Mesendoderm (in vitro differentiated cells): ENCODE measurements around the gene CCK.

Experiments used
- DNase-seq: peaks from one replicate; pipeline ENCODE4 v3.0.0; 2013
- H2AK5ac ChIP-seq: 2 replicates; pipeline ENCODE4 v1.6.1; 2013; ENCODE audit warnings: low read length, inconsistent platforms
- H2BK120ac ChIP-seq: 2 replicates; pipeline ENCODE4 v1.6.1; 2013; ENCODE audit warnings: low read depth, mild to moderate bottlenecking, low read length, moderate library complexity, mixed read lengths
- H2BK15ac ChIP-seq: replicated peaks from 2 replicates; pipeline ENCODE4 v1.6.1; 2013; ENCODE audit warnings: low read depth, mild to moderate bottlenecking, moderate library complexity
- H2BK5ac ChIP-seq: 2 replicates; pipeline ENCODE4 v1.6.1; 2013; ENCODE audit warnings: low read length, inconsistent platforms
- H3K18ac ChIP-seq: 2 replicates; pipeline ENCODE4 v1.6.1; 2013; ENCODE audit warnings: mild to moderate bottlenecking, low read length, mixed read lengths
- H3K23ac ChIP-seq: one replicate; pipeline ENCODE4 v1.6.1; 2013; ENCODE audit warnings: low read length
- H3K27ac ChIP-seq: 2 replicates; pipeline ENCODE4 v1.5.1; 2013; ENCODE audit warnings: low read depth, mild to moderate bottlenecking, inconsistent platforms, low read length, moderate library complexity
- H3K27me3 ChIP-seq: 2 replicates; pipeline ENCODE4 v1.6.1; 2013; ENCODE audit warnings: low read length, control low read depth, mild to moderate bottlenecking, inconsistent platforms; ENCODE audit not compliant: insufficient read depth, poor library complexity
- H3K36me3 ChIP-seq: 2 replicates; pipeline ENCODE4 v1.6.1; 2013; ENCODE audit warnings: low read length, inconsistent platforms; ENCODE audit not compliant: control insufficient read depth, insufficient read depth
- H3K4ac ChIP-seq: one replicate; pipeline ENCODE4 v1.6.1; 2013; ENCODE audit warnings: low read depth, mild to moderate bottlenecking, low read length, moderate library complexity
- H3K4me1 ChIP-seq: 2 replicates; pipeline ENCODE4 v1.6.1; 2013; ENCODE audit warnings: low read depth, low read length, inconsistent platforms; ENCODE audit not compliant: control insufficient read depth
- H3K4me2 ChIP-seq: 2 replicates; pipeline ENCODE4 v1.6.1; 2013; ENCODE audit warnings: low read length
- H3K4me3 ChIP-seq: 2 replicates; pipeline ENCODE4 v1.5.1; 2013; ENCODE audit warnings: mild to moderate bottlenecking, low read length
- H3K56ac ChIP-seq: one replicate; pipeline ENCODE4 v1.6.1; 2013; ENCODE audit warnings: low read length
- H3K79me1 ChIP-seq: 2 replicates; pipeline ENCODE4 v1.6.1; 2013; ENCODE audit warnings: low read length, inconsistent platforms
- H3K79me2 ChIP-seq: 2 replicates; pipeline ENCODE4 v1.6.1; 2013; ENCODE audit warnings: mild to moderate bottlenecking, low read length; ENCODE audit not compliant: control insufficient read depth, insufficient read depth
- H3K9ac ChIP-seq: 2 replicates; pipeline ENCODE4 v1.6.1; 2013; ENCODE audit warnings: low read length, inconsistent platforms
- H4K5ac ChIP-seq: one replicate; pipeline ENCODE4 v1.6.1; 2013; ENCODE audit warnings: low read length
- H4K8ac ChIP-seq: one replicate; pipeline ENCODE4 v1.6.1; 2013; ENCODE audit warnings: low read depth, mild to moderate bottlenecking, control low read depth, low read length, moderate library complexity
- WGBS: extraction: QIAGEN DNeasy Blood & Tissue Kit; methylation state at CpG from one replicate; pipeline ENCODE4 v1.1.7; 2013; ENCODE audit warnings: low lambda C conversion rate, missing lambda C conversion rate; ENCODE audit not compliant: insufficient coverage; ENCODE audit errors: extremely low coverage; 5-methylcytosine and 5-hydroxymethylcytosine counted together

The CCK gene

DNA sequence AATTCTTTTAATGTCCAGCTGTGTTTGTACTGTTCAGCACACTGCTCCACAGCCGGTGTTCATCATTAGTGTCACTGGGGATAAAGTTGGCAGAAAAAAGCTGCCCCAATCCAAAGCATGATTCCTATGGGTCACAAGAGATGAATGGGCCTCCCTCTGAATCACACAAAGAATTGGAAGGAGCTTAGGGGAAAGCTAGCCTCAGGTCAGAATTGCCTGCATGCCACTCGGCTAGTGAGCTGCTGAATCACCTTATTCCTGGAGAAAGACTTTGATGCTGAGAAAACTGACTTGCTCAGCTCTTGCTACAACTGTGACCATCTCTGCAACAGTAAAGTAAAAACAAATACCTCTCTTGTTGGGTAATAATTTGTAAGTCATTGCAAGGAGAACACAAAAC, 3.5 kb downstream of the CCK start:
- Histone ChIP-seq H3K4me1 (no peaks in the 10 kb centered on the region), H3K36me3 (no peaks in the 10 kb centered on the region), H2BK120ac (no peak overlapping the region), H3K4ac (no peak overlapping the region), H3K79me2 (no peaks in the 10 kb centered on the region), H4K8ac (no peak overlapping the region), H3K9ac (no peak overlapping the region), H4K5ac (no peak overlapping the region), H2BK15ac (no peak overlapping the region), H3K56ac (no peak overlapping the region), H3K4me2 (no peak overlapping the region), H3K18ac (no peak overlapping the region), H3K27ac (no peak overlapping the region), H2AK5ac (no peak overlapping the region), H2BK5ac (no peak overlapping the region), H3K23ac (no peak overlapping the region), H3K27me3 (peaks cover 19% of the 10 kb centered on the region), H3K79me1 (no peaks in the 10 kb centered on the region), H3K4me3 (no peak overlapping the region)
- no CpG with 5 or more reads among the region's 2 CpGs for WGBS
- DNase-seq: peak; percentile 61

DNA sequence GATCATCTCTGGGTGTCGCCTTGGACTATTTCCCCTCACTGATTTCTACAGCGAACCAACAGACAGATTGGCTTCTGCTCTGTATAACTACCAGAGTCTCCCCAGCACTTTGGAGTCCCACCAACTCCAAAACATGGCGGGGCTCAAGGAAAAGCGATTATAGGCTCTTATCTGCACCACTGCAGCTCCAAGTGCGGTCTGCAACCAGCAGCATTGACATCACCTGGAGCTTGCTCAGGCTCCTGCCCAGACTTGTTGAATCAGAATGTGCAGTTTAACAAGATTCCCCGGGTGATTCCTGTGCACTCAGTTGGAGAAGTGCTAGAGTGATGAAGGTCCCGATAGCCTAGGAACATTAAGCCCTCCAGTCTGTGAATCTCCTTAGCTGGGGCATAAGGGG, 9.0 kb downstream of the CCK start:
- no peak overlapping the region for H4K8ac ChIP-seq
- H3K9ac ChIP-seq: no peak overlapping the region
- no peak overlapping the region for H2AK5ac ChIP-seq
- no peak overlapping the region for H3K4me2 ChIP-seq
- H2BK15ac ChIP-seq: no peak overlapping the region
- no peak overlapping the region for H3K4ac ChIP-seq
- no peaks in the 10 kb centered on the region for H3K4me1 ChIP-seq
- H3K4me3 ChIP-seq: no peak overlapping the region
- no peak overlapping the region for H3K18ac ChIP-seq
- H3K79me2 ChIP-seq: no peaks in the 10 kb centered on the region
- no peak overlapping the region for H2BK120ac ChIP-seq
- no peak overlapping the region for H4K5ac ChIP-seq
- no peak overlapping the region for H3K56ac ChIP-seq
- no peak overlapping the region for H3K27ac ChIP-seq
- no peak overlapping the region for H3K23ac ChIP-seq
- no peaks in the 10 kb centered on the region for H3K27me3 ChIP-seq
- WGBS: no CpG with 5 or more reads among the region's 7 CpGs
- H3K79me1 ChIP-seq: no peaks in the 10 kb centered on the region
- no peak for DNase-seq
- no peak overlapping the region for H2BK5ac ChIP-seq
- H3K36me3 ChIP-seq: no peaks in the 10 kb centered on the region

DNA sequence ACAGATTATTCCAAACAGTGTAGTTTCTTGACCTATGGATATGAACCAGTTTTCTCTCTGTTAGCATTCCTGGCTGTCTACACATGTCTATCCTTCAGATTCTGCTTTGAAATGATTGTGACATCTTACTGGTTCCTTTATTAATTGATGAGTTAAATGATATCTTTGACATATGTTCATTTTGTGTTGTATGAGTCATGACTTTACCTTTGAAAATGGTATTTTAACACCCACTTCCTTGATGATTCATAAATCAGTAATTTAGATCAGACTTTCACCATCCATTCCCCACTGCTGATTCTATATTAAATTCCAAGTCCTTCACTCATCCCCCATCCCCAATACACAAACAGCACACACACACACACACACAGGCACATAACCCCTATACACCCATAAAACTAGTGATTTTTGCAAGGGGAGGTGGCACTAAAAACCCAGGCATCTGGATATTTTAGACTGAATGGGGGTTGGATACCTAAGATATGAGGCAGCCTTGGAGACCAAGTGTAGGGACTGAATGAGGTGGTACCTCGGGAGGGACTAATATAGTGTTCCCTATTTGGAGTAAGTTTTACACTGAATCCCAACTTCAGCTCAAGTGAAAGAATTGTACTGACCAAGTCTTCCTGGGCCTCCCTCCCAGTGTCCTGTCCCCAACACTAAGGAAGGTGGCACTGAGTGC, 9.7 kb downstream of the CCK start:
- no peak overlapping the region for H2BK120ac ChIP-seq
- no peak overlapping the region for H3K9ac ChIP-seq
- H3K27ac ChIP-seq: no peak overlapping the region
- H2BK5ac ChIP-seq: no peak overlapping the region
- no peak overlapping the region for H4K8ac ChIP-seq
- H3K4me3 ChIP-seq: no peak overlapping the region
- no peak overlapping the region for H3K56ac ChIP-seq
- no peaks in the 10 kb centered on the region for H3K79me2 ChIP-seq
- H3K18ac ChIP-seq: no peak overlapping the region
- no peaks in the 10 kb centered on the region for H3K27me3 ChIP-seq
- H4K5ac ChIP-seq: no peak overlapping the region
- H3K4me1 ChIP-seq: no peaks in the 10 kb centered on the region
- no CpG with 5 or more reads among the region's 1 CpG for WGBS
- H2BK15ac ChIP-seq: no peak overlapping the region
- H3K4ac ChIP-seq: no peak overlapping the region
- DNase-seq: no peak
- H3K23ac ChIP-seq: no peak overlapping the region
- H3K79me1 ChIP-seq: no peaks in the 10 kb centered on the region
- no peak overlapping the region for H3K4me2 ChIP-seq
- H2AK5ac ChIP-seq: no peak overlapping the region
- no peaks in the 10 kb centered on the region for H3K36me3 ChIP-seq

DNA sequence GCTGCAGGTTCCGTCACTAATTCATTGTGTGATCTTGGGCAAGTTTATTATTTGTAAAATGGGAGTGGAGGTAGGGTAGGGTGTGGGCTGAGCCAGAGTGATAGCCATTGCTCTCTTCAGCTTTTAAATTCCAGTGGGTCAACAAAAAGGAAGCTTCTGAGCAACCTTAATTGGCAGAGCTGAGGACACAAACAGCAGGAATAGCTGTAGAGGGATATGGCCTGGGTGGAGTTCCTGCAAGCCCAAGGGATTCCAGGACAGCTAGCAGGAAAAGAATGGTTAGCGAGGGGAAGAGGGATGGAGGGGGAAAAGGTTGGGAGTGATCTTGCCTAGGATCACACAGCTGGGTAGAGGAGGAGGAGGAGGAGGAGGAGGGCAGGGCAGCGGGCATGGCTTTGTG, 11.4 kb downstream of the CCK start:
- Histone ChIP-seq H2AK5ac (no peak overlapping the region), H3K36me3 (no peaks in the 10 kb centered on the region), H3K4ac (no peak overlapping the region), H3K27me3 (no peaks in the 10 kb centered on the region), H2BK15ac (no peak overlapping the region), H3K18ac (no peak overlapping the region), H3K79me1 (no peaks in the 10 kb centered on the region), H3K79me2 (no peaks in the 10 kb centered on the region), H2BK120ac (no peak overlapping the region), H4K5ac (no peak overlapping the region), H2BK5ac (no peak overlapping the region), H3K4me3 (no peak overlapping the region), H3K4me1 (no peaks in the 10 kb centered on the region), H3K27ac (no peak overlapping the region), H4K8ac (no peak overlapping the region), H3K56ac (no peak overlapping the region), H3K9ac (no peak overlapping the region), H3K23ac (no peak overlapping the region), H3K4me2 (no peak overlapping the region)
- peak; percentile 25 for DNase-seq
- no CpG with 5 or more reads among the region's 3 CpGs for WGBS

DNA sequence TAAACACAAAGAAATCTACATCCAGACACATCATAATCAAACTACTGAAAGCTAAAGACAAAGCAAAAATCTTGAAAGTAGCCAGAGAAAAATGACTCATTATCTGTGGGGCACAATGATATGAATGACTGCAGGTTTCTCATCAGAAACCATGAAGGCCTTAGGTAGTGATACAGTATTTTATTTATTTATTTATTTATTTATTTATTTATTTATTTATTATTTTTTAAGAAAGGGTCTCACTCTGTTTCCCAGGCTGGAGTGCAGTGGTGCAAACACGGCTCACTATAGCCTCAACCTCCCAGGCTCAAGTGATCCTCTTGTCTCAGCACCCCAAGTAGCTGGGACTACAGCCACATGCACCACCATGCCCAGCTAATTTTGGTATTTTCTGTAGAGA, 15.2 kb downstream of the CCK start:
- Histone ChIP-seq H3K27me3 (no peaks in the 10 kb centered on the region), H3K4me2 (no peak overlapping the region), H3K56ac (no peak overlapping the region), H3K4me3 (no peak overlapping the region), H3K27ac (no peak overlapping the region), H2BK120ac (no peak overlapping the region), H3K79me1 (no peaks in the 10 kb centered on the region), H4K5ac (no peak overlapping the region), H3K18ac (no peak overlapping the region), H3K9ac (no peak overlapping the region), H2BK5ac (no peak overlapping the region), H3K79me2 (no peaks in the 10 kb centered on the region), H3K4me1 (no peaks in the 10 kb centered on the region), H4K8ac (no peak overlapping the region), H3K4ac (no peak overlapping the region), H3K23ac (no peak overlapping the region), H2BK15ac (no peak overlapping the region), H2AK5ac (no peak overlapping the region), H3K36me3 (no peaks in the 10 kb centered on the region)
- DNase-seq: no peak
- WGBS: no CpG with 5 or more reads among the region's 1 CpG

DNA sequence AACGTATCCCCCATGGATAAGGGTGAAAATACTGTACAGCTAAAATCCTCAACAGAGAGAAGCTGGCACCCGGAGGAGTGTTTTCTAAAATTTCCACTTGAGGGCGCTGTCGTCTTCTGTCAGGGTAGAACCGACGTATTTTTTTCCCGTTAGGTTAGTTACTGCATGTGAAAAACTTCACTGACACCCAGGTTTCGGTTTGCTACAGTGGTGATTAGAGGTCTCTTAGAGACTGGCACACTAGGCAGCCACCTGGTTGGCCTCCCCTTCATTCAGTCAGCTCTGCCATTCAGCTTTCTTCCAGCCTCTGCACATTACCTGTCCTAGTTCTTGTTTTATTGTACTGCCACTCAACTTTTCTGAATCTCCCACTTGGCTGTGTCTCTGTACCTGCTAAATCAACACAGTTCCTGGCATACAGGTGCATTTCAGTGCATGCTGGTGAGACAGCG, 18.4 kb downstream of the CCK start:
- no peak overlapping the region for H2BK5ac ChIP-seq
- no CpG with 5 or more reads among the region's 9 CpGs for WGBS
- no peaks in the 10 kb centered on the region for H3K79me1 ChIP-seq
- H3K79me2 ChIP-seq: no peaks in the 10 kb centered on the region
- no peak overlapping the region for H3K4me3 ChIP-seq
- H3K4ac ChIP-seq: no peak overlapping the region
- H2BK15ac ChIP-seq: no peak overlapping the region
- peak; percentile 68 for DNase-seq
- H4K8ac ChIP-seq: no peak overlapping the region
- H4K5ac ChIP-seq: no peak overlapping the region
- no peaks in the 10 kb centered on the region for H3K27me3 ChIP-seq
- H3K36me3 ChIP-seq: no peaks in the 10 kb centered on the region
- no peak overlapping the region for H3K4me2 ChIP-seq
- H3K4me1 ChIP-seq: no peaks in the 10 kb centered on the region
- H3K23ac ChIP-seq: peak overlapping the region; percentile 31
- no peak overlapping the region for H2BK120ac ChIP-seq
- no peak overlapping the region for H3K56ac ChIP-seq
- H2AK5ac ChIP-seq: no peak overlapping the region
- H3K9ac ChIP-seq: no peak overlapping the region
- no peak overlapping the region for H3K18ac ChIP-seq
- no peak overlapping the region for H3K27ac ChIP-seq
